Epithelial cell of esophagus (primary cell): Measurements from ENCODE around the gene PPP6R3.

ENCODE experiments used
- DNase-seq: peaks from one replicate; pipeline ENCODE4 v3.0.0; 2010; ENCODE audit warnings: low read depth
- H3K4me3 ChIP-seq: 2 replicates; pipeline ENCODE4 v1.5.1; 2011; ENCODE audit warnings: mild to moderate bottlenecking, low read length, control low read depth
- TF ChIP-seq, protein P1 (sequence below): IDR thresholded peaks from 2 replicates; pipeline ENCODE4 v1.5.1; 2011; ENCODE audit warnings: low read depth, mild to moderate bottlenecking, low read length, control low read depth, inconsistent platforms; ENCODE audit not compliant: insufficient read depth; ENCODE audit errors: missing control alignments

PPP6R3 gene

GRCh38 chr11:68517121-68517741, 56.7 kb downstream of the PPP6R3 start:
- no peak overlapping the region for H3K4me3 ChIP-seq
- TF ChIP-seq, protein P1, sequence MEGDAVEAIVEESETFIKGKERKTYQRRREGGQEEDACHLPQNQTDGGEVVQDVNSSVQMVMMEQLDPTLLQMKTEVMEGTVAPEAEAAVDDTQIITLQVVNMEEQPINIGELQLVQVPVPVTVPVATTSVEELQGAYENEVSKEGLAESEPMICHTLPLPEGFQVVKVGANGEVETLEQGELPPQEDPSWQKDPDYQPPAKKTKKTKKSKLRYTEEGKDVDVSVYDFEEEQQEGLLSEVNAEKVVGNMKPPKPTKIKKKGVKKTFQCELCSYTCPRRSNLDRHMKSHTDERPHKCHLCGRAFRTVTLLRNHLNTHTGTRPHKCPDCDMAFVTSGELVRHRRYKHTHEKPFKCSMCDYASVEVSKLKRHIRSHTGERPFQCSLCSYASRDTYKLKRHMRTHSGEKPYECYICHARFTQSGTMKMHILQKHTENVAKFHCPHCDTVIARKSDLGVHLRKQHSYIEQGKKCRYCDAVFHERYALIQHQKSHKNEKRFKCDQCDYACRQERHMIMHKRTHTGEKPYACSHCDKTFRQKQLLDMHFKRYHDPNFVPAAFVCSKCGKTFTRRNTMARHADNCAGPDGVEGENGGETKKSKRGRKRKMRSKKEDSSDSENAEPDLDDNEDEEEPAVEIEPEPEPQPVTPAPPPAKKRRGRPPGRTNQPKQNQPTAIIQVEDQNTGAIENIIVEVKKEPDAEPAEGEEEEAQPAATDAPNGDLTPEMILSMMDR: no peak
- no peak for DNase-seq

GRCh38 chr11:68518191-68518590, 57.6 kb downstream of the PPP6R3 start:
- H3K4me3 ChIP-seq: no peak overlapping the region
- no peak for DNase-seq
- TF ChIP-seq, protein P1: no peak

- H3K4me3 ChIP-seq: no peak overlapping the region
- DNase-seq: no peak
- TF ChIP-seq, protein P1: no peak
Observed at GRCh38 chr11:68521969-68522652, 61.6 kb downstream of the PPP6R3 start.

DNA sequence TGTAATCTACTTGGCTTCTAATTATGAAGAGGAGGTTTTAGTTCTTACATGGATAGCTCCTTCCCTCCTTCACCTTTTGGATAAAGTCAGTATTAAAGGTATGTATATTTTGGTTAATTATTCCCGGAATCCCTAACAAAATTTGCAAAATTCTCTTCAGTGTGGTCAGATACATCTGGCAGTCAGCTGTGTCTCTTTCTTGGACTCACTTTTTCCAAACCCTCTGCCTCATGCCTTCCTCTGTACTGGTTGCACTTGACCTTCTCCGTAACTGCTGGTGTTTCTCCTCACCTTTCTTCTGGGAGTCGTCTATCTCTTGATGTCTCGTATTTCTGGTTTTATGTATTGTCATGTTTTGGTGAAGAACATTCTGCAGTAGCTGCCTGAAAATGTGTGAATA, 62.5 kb downstream of the PPP6R3 start:
- H3K4me3 ChIP-seq: no peak overlapping the region
- DNase-seq: no peak
- TF ChIP-seq, protein P1: no peak

DNA sequence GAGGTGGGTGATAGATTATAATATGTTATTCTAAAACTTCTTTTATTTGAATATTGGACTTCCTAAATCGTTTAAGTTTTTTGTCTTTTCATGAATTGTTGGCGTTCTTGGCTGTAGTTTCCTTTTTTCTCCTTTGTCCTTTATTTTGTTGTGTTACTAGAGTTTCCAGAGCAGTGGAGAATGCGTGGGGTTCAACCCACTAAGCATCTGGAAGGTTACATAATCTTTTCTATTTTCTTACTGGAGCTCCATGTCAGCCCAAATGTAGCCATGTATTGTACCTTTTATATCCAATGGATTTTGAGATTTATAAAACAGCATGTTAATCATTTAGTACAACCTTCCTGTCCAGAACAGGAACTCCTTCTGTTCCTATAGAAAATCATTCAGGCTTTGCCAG, 63.2 kb downstream of the PPP6R3 start:
- DNase-seq: no peak
- TF ChIP-seq, protein P1: no peak
- no peak overlapping the region for H3K4me3 ChIP-seq

DNA sequence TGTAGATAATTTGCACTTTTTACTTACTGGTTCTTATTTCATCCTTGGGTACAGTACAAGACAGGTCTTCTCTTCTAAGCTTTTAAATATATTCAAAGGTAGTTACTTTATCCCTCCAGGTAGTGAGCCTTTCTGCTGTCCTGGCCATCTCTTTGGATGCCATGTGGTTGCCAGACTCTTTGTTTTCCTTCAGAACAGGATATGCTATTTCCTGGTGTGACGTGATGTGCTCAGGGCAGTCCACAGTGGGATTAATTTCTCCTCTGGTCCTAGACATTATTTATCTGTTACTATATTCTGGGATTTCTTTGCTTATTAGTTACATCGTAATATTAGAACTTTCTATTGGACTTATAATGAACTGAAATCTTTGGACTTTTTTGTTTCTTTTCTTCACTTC, 63.7 kb downstream of the PPP6R3 start:
- no peak overlapping the region for H3K4me3 ChIP-seq
- TF ChIP-seq, protein P1: no peak
- peak; percentile 16 for DNase-seq

- no peak for DNase-seq
- TF ChIP-seq, protein P1: no peak
- no peak overlapping the region for H3K4me3 ChIP-seq
Observed at GRCh38 chr11:68524681-68525080, 64.1 kb downstream of the PPP6R3 start.
